HG02973 (cell line): Measurements from ENCODE around the gene IFT20.
A peak's percentile ranks its signal among the peaks of the same experiment; 100 is the strongest.
"Not testable (repeated sequence)": the region's sequence is repeated elsewhere in the genome, so short reads cannot be mapped to it uniquely, and the experiment has no call there.

Experiments used
- ATAC-seq: cut with Tn5 transposase; IDR thresholded peaks from one replicate; pipeline ENCODE4 v1.9.1; 2021; ENCODE audit warnings: moderate library complexity; ENCODE audit not compliant: unreplicated experiment

Gene IFT20

DNA sequence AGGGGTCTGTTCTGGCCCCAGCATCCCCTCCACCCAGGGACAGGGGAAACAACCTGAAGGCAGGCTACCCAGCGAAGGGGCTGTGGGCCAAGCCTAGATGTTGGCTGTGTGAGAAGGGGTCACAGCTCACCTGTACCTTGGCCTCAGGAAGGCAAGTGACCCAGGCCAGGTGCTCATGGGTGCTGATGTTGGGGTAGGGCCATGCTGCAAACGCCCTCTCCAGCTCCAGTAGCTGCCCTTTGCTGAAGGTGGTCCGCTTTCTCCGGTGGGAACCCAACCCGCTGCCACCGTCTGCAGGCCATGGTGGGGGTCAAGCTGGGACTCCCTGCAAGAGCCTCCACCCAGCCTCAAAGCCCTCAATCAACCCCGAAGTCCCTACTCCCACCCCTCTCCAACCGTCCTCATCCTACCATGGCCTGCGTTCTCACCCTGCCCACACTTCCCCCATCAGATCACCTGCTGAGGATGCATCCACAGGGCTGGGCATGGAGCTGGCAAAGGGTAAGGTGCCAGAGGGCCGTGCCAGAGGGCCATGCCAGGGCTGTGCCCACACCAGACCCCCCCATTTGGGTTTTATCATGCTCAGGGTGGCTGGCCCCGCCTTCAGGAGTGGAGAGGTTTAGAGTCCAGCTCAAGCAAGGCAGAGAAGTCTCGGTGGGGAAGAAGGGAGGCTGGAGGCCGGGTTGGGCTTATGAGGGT is 29.5 kb upstream of the IFT20 start, which contains the start of gene SEBOX:
Gene SEBOX, minus strand, starts transcription at position 535 of the 699 bp plus-strand sequence. Its CDS starts 48 bp downstream, at position 487.
- ATAC-seq: no peak

DNA sequence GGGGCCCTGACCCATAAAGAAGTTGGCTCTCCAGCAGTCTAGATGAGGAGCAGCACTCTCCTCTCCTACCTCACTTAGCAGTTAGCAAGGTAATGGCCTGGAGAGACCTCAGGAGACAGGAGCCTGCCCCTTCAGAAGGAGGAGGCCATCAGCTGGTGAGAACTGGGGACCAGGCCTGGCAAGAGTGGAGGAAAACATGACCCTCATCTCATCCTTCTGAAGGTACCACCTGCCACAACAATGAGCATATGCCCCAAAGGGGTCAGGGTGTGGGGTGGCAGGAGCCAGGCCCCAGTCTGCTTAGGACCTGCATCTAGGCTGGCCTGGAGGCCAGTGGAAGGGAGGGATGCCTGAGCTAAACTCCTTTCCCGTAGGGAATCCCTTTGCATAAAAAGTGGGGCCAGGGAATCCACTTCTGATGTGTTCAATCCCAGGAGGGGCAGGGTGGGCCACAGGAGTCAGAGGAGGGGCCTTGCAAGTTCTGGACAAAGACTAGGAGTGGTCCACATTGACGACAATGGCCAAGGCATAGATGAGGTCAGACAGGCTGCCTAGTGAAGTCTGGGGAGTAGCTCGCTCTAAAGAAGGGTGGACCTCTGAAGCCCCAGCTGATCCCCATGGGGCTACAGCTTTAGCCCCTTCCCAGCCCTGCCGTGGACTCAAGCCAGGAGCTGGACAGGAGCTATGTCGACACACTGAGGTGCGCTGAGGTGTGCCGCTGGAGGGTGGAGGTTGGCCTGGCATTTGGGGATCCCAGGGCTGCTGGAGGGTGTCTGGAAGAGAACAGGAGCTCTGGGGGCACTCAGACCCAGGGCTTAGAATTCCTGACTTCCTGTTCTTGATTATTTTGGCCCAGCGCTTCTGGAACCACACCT is 28.7 kb upstream of the IFT20 start:
- ATAC-seq: no peak

DNA sequence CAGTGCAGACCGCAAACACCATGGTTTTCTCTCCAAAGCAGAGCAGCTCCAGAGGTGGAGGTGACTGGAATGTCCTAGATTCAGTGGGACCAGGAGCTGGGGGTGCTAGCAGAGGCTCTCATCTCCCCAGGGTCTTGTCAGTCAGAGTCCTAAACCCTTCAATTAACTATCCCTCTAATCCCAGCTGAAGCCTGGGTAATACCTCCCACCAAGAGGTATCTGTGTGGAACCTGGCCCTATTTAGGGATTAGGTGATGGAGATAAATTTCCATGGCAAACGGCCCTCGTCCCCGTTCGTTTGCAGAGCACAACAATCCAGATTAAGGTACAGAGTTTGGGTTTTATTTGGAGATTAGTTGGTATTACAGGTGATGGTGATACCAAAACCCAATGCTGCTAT is 27.9 kb upstream of the IFT20 start:
- ATAC-seq: no peak

DNA sequence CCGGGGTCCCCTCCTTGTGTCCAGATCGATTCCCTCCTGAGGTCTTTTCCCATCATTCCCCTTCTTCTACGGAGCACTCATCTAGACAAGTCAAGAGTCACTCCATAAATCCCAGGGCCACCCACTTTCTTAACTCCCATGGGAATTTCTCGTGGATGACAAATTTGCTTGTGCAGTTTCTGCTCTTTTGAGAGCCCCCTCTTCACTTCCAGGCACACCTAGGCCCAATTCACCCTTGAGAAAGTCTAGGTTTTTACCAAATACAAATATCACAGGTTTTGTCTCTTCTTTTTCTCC is 22.6 kb upstream of the IFT20 start:
- no peak for ATAC-seq

DNA sequence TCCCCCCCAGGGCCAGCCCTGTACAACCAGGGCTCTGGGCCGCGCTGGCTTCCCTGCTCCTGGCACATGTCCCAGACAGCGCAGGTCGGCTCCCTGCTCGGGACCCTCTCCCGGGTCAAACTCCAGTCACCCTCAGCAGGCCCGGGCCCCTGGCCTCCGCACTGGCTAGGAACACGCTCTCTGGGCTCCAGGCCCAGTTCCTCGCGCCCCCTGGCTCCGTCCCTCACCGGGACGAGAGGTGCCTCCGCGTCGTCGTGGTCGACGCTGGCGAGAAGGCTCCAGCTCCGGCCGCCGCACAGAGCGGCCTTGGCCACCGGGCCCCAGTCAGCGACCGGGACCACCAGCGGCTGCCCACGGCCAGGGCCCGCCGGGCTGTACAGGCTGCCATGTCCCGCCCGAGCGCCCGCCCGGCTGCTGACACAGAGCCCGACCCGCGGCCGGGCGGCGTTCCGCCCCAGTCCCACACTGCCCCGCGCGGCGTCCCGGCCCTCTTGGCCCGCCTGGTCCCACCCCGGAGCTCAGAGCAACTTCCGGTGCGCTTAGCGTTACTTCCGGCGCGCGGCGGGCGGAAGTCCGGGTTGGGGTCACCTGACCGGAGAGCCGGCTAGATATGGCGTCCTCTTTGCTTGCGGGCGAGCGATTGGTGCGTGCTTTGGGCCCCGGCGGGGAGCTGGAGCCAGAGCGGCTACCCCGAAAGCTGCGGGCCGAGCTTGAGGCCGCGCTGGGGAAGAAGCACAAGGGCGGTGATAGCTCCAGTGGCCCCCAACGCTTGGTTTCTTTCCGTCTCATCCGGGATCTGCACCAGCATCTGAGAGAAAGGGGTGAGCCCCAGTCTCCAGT is 22.0 kb upstream of the IFT20 start, which contains the start of gene POLDIP2:
Gene POLDIP2, minus strand, starts transcription at position 467 of the 840 bp plus-strand sequence. Its CDS starts 79 bp downstream, at position 388.
- ATAC-seq: peak; percentile 90

DNA sequence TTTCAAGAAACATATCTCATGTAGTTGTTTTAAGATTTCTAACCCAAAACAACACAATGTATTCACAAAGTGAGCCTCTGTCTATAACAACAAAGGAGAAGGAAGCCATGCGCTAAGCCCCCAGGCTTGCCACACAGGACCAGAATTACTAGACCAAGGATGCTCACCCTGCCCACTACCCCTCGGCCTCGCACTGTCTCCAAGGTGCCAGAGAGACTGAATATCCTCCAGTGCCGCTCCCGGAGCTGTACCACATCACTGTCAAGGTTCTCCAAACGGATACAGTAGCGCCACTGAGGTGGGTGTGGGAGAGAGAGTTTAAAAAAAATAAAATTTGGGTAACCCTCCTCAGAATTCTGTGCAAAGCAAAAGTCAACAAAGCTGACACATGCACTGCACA is 15.0 kb upstream of the IFT20 start:
- ATAC-seq: no peak

DNA sequence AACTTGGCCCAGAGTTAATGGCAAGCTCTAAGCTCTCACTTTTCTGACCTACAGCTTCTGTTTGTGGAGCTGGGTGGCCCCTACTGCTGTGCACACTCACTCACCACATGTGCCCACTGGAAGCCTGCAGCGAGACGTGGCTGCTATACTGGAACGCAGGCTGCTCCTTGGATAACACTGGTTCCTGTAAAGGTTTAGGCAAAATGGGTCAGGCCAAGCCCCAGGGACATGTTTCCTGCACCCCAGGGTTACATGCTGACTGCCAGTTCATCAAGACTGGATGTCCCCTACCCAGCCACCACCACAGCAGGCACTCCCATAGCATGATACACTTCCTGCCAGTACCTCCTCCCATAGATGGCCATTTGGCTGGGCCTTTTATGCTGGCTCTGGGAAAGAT is 13.7 kb upstream of the IFT20 start:
- no peak for ATAC-seq

DNA sequence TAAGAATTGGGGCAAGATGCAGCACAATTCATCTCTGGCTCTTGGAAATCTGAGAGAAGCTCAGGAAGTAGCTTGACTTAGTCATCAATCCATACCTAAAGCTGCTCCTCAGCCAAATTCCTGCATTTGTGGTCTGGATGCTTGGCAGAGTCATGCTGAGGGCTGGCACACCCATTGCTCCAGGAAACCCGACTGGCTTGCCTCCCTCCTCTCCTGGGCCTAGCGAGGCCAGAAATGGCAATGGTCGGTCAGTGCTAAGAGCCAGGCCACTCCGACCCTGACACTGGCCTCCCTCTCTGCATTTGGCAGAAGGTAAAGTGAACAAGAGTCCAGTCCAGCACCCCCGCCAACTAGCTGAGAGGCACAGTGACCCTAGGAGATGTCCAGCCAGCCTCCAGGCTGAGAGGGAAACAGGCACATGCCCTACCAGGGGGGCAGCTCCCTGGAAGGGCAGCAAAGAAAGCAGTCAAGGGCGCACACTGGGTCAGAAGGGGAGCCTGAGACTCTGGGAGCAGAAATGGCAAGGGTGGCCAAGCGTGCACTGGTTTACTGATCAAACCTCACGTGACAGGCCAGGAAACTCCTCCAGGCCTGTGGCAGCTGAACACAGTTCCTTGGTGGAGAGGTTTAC is 12.1 kb upstream of the IFT20 start:
- ATAC-seq: no peak

DNA sequence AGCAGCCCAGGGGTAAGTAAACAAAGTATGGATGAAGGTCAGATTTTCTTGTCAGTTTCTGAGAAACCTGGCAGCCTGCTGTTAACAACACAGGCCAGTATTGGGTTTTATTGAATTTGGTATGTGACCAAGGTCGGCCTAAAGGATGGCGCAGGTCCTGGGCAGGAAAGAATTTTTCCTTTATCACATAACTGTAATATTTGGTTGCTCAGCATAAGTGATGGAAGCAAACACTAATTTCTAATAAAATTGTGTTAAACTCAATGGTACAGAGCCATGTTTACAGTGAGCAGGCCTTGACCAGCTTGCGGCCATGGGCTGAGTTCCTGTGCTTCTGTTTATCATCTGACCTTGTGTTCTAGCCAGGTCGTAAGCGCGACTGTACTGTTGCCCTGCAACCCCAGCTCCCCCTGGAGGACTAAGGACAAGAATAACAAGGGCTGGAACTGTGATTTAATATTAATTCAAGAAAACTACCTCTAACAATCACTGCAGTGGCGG is 11.5 kb upstream of the IFT20 start:
- no peak for ATAC-seq

DNA sequence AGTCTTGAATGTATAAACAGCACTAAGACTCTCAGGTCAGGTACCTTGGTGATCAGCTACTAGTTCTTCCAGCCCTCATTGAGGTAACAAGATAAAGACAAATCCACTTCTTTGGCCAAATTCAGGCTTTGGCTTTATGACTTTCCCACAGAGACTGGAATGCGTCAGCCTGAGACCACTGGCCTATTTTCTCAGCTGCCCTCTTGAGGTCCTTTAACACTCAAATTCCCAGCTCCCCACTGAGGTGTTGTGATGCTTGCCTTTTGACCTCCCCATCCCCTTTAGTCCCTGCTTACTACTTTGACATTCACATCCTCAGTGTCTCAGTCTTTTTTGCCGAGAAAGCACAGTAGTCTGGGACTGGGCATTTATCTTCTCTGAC is 10.9 kb upstream of the IFT20 start:
- ATAC-seq: no peak

DNA sequence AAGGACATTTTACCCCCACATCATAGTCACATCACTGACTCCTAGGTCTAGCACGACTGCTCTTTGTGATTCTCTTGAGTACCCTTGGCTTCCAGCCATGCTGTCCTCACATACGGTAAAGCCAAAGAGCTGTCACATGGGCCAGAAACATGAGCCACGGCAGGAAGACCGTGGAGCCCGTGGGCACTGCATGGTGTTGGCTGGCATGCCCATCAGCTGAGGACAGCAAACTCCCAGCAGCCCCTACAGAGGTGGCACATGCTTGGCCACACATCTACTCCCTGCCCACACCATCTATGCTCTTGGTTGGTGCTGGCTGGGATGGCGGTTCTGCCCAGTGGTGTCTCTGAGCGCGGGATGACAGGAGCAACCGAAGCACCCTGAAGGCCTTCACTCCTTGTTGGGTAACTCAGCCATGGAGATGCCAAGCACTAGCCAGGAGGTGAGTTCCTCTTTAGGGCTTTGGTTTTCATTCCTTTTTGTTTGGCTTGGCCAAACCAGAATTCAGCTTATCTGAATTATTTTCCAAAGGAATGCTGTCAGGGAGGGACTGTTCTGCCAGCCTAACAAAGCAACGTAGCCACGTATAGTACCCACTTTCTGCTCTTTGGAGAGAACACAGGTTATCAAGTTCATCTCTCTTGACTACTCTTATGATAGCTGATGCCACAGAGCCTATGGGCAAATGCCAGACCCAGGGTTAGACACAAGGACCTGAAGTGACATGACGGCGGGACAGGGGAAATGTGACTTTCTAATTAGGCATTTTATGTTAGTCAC is 10.3 kb upstream of the IFT20 start:
- no peak for ATAC-seq

DNA sequence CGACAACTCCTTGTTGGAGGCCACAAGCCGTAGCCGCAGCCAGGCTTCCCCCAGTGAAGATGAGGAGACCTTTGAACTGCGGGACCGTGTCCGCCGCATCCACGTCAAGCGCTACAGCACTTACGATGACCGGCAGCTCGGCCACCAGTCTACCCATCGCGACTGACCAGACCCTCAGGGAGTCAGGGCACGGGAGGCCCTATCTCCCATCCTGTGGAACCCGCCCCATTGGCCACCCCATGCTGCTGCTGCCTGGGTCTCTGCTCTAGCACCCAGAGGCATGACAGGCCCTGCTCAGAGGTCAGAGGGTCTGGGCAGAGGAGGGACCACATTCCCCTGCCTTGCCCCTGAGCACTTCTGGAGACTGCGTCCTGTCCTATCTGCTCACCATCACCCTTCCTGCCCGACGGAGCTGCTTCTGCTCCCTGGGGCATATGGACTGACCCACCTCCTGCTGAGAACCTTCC is 9.2 kb upstream of the IFT20 start:
- no peak for ATAC-seq

DNA sequence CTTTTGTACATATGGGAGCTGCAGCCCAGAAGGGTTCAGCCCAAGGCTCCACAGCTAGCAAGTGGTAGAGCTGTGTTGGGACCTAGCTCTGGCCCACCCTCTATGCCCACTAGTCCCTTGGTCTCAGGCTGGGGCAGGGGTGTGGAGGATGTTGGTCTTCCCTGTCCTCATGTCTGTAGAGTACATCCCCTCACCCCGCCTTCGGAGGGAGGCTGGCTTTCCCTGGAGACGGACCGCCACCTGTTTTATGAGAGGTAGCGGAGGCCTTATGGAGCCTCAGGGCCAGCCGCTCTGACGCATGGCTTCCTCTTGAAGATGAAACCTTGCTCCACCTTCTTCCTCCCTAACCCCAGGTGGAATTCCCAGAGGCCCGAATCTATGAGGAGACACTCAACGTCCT is 8.7 kb upstream of the IFT20 start:
- no peak for ATAC-seq

DNA sequence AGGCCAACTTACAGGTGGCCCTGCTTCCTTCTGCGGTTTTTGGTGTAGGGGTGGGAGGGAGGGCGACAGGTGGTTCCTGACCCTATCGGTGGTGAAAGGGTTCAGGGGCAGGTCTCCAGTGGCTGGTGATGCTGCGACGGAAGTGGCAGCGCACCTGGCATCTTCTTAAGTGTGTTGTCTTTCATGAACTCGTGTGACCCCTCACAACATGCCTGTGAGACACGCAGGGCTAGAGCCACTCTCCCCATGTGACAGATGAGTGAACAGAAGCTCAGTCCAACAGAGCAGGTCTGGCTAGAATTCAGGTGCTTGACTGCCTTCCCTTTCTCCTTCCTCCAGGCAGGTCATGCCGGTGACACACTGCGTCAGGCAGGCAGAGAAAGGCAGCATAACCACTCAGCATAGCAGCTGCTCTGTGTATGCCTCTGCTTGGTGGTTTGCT is 8.2 kb upstream of the IFT20 start:
- ATAC-seq: no peak

DNA sequence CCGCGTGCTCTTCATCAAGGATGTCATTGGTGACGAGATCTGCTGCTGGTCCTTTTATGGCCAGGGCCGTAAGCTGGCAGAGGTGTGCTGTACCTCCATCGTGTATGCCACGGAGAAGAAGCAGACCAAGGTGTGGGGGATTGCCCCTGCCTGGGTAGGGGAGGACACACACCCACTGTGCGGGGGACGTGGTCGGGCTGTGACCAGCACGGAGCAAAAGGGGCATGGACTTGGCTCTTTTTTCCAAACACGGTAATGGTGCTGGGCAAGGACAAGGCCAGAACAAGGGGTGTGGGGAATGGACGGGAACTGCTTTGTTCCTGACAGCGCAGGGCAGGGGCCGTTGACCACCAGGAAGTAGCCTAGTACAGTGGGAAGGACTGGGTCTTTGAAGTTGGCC is 7.0 kb upstream of the IFT20 start:
- ATAC-seq: no peak

DNA sequence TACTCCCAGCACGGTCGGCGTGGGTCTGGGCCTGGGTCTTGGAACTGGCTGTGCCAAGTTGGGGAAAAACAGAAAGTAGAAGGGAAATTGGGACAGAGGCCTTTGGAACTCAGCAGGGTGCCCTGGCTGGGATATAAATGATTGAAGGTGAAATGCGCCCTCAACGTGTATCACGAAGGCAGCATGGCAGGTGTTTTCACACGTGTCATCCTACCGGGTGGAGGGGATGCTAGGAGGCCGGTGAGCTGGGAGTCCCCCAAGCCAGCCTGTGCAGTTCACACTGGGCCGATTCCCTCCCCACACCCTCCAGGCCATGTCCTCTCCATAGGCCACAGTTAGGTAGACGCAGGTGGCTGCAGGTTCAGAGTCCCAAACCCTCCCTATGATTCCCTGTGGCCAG is 6.2 kb upstream of the IFT20 start:
- no peak for ATAC-seq

DNA sequence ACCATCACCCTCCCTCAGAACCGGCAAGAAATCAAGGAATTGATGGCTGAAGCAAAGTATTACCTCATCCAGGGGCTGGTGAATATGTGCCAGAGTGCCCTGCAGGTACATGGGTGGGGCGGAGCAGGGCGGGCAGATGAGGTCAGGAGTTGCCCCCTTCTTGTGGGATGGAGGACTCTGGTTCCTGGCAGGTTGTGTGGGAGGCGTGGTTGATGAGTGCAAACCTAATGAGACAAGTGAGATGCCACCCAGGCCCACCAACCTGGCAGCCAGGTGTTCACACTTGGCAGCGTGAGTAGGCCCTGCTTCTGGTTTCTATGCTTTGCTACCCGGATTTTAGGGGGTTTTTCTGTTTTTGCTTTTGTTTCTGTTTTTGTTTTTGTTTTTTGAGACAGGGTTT is 5.1 kb upstream of the IFT20 start:
- no peak for ATAC-seq

DNA sequence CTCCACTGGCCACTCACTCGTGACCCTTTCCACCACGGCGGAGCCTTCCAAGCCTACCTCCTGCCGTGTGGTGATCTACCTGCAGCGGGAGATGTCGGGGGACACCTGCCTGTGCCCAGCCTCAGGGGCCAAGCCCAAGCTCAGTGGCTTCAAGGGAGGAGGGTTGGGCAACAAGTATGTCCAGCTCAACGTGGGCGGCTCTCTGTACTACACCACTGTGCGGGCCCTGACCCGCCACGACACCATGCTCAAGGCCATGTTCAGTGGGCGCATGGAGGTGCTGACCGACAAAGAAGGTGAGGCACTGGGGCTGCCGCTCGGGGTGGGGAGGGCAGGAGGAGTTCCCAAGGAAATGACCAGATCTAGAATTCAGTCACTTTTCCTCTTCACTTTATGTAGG is 4.2 kb upstream of the IFT20 start:
- ATAC-seq: no peak

DNA sequence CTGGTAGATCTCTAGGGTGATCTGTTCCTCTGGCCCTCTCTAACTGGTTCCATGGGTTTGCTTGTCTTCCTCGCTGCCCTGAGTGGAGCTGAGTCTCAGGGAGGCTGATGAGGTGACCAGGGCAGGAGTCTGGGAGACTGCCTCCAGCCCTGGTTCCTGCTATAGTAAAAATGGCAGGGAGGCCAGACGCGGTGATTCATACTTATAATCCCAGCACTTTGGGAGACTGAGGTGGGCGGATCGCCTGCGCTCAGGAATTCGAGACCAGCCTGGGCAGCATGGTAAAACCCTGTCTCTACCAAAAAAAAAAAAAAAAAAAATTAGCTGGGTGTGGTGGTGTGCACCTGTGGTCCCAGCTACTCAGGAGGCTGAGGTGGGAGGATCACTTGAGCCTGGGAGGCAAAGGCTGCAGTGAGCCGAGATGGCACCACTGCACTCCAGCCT is 3.5 kb upstream of the IFT20 start:
- not testable (repeated sequence) for ATAC-seq
